ENCODE data around the gene SEC14L6. TPM values are rescaled to one million over a fixed set of nuclear protein-coding genes. Genes with fewer than 3 reads are reported as not detected.

The SEC14L6 gene
- total and polyA plus RNA-seq, 9 of the 15 experiments (the other 6 are each of a cell fraction or from before 2014, with no cell fraction given): 0.29 to 6.1 (median 1.9) TPM

DNA sequence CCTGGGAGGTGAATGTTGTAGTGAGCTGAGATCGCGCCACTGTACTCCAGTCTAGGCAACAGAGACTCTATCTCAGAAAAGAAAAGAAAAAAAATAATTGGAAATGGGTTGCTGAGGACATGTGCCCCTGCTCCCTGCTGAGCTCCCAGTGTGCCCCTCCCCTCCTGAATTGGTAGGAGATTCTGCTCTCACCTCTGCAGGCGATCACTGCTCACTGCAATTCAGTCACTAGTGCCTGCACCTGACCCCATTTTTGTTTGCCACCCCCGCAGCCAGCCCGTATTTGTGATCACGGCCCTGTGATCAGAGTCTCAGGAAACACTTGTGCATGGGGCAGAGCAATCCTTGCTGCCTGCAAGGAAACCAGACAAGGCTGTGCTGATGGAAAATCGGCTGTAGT lies 58.4 kb downstream of the SEC14L6 start:
- Histone ChIP-seq H3K27ac (ENCODE audit: extremely low read depth, low read depth, low read length) (no peak overlapping the region), H3K4me3 (no peak overlapping the region), H3K79me2 (ENCODE audit: control insufficient read depth, insufficient read depth, low read length) (no peaks in the 10 kb centered on the region), H3K4me2 (ENCODE audit: insufficient read depth, low read length) (no peak overlapping the region), H3K9me1 (ENCODE audit: control insufficient read depth, insufficient read depth, low read length) (no peaks in the 10 kb centered on the region), H3K9me3 (replicated peaks; ENCODE audit: control insufficient read depth, insufficient read depth, low read depth, low read length) (no peaks in the 10 kb centered on the region), H3K36me3 (ENCODE audit: control insufficient read depth, insufficient read depth, low read length) (no peaks in the 10 kb centered on the region), H4K20me1 (replicated peaks; ENCODE audit: control insufficient read depth, insufficient read depth, low read length) (no peaks in the 10 kb centered on the region; the same call in 1 of the 2 replicates), H3K9ac (ENCODE audit: insufficient read depth in 1 of 2, low read depth in 2 of 2, low read length in 2 of 2) (no peak overlapping the region), H2AFZ (ENCODE audit: low read depth, low read length) (no peak overlapping the region), H3K27me3 (ENCODE audit: control insufficient read depth in 2 of 2, insufficient read depth in 2 of 2, low read length in 2 of 2) (peaks cover 4 to 27% of the 10 kb centered on the region in 2 experiments; a peak in 2 of 5 replicates), H3K4me1 (replicated peaks in 1 of 2; ENCODE audit: control insufficient read depth in 2 of 2, insufficient read depth in 2 of 2, low read length in 2 of 2) (peaks cover 3 to 8% of the 10 kb centered on the region in 2 experiments; a peak in 4 of 5 replicates)
- in situ Hi-C loops (cut with MboI): loop anchor here (25.0 kb wide), 1 partner anchor 376 kb away; no protein-coding TSS in a partner anchor
- intact Hi-C loops (cut with micrococcal nuclease): no loop called here
- ChIA-PET CTCF (ENCODE audit: low intra/inter-chr PET ratio) (interaction anchor here (0.8 kb wide), 1 partner anchor 97 kb away, joined by 6 read pairs; no protein-coding TSS in a partner anchor), POLR2A (no interaction called here)
- no peak for FAIRE-seq
- BruUV-seq (replicated peaks): no TSS peak
- no peak for ATAC-seq
- TF ChIP-seq ZNF766 (CRISPR knock-in tag; conservative IDR thresholded peaks at IDR 0.05): no peak
- TF ChIP-seq, protein P1, sequence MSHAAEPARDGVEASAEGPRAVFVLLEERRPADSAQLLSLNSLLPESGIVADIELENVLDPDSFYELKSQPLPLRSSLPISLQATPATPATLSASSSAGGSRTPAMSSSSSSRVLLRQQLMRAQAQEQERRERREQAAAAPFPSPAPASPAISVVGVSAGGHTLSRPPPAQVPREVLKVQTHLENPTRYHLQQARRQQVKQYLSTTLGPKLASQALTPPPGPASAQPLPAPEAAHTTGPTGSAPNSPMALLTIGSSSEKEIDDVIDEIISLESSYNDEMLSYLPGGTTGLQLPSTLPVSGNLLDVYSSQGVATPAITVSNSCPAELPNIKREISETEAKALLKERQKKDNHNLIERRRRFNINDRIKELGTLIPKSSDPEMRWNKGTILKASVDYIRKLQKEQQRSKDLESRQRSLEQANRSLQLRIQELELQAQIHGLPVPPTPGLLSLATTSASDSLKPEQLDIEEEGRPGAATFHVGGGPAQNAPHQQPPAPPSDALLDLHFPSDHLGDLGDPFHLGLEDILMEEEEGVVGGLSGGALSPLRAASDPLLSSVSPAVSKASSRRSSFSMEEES (CRISPR knock-in tag; IDR thresholded peaks at IDR 0.05): no peak
- no peak for TF ChIP-seq PYGO2 (tag; IDR thresholded peaks at IDR 0.05)
- no peak for TF ChIP-seq ZNF174 (CRISPR knock-in tag; IDR thresholded peaks at IDR 0.05)
- peak; percentile 22; the same call in 1 of the 2 replicates for TF ChIP-seq EGR1 (conservative IDR thresholded peaks at IDR 0.05)
- DNase-seq (ENCODE audit: extremely low read depth in 1 of 4, low spot score in 3 of 4): no peak
- 19% methylated on average over 7 of the region's 7 CpGs for WGBS (ENCODE audit: insufficient coverage, low coverage, missing lambda C conversion rate)
